ENCODE results near the gene AEBP2. TPM values are rescaled to one million over a fixed set of nuclear protein-coding genes. Genes with fewer than 3 reads are reported as not detected.

Gene AEBP2
- total and polyA plus RNA-seq, 2 donors (not counting 3 experiments of a cell fraction or from before 2014, with no cell fraction given), result 8.8 to 42.2 TPM

DNA sequence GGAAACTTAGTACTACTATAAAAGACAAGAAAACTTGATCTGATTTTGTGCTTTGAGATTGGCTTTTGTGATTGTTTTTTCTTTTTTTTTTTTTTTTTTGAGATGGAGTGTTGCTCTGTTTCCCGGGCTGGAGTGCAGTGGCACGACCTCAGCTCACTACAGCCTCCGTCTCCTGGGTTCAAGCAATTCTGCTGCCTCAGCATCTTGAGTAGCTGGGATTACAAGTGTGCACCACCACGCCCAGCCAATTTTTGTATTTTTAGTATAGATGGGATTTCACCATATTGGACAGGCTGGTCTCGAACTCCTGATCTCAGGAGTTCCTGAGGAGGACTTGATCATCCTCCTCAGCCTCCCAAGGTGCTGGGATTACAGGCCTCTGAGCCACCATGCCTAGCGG, 26.4 kb downstream of the AEBP2 start:
- Histone ChIP-seq H2AFZ (ENCODE audit: low read depth, low read length) (no peak overlapping the region), H3K4me1 (ENCODE audit: control insufficient read depth, extremely low read depth, insufficient read depth, low read length) (peaks cover 4% of the 10 kb centered on the region), H3K9me1 (replicated peaks; ENCODE audit: control insufficient read depth, extremely low read depth, insufficient read depth, low read length) (no peaks in the 10 kb centered on the region), H3K9ac (replicated peaks; ENCODE audit: extremely low read depth, insufficient read depth, low read length) (no peak overlapping the region), H4K20me1 (replicated peaks; ENCODE audit: control insufficient read depth, extremely low read depth, insufficient read depth, low read length) (no peaks in the 10 kb centered on the region), H3K9me3 (replicated peaks; ENCODE audit: control insufficient read depth, insufficient read depth, low read length) (no peaks in the 10 kb centered on the region), H3K79me2 (ENCODE audit: control insufficient read depth, insufficient read depth, low read length) (peaks cover 44% of the 10 kb centered on the region), H3K27me3 (ENCODE audit: control insufficient read depth in 2 of 2, insufficient read depth in 2 of 2, low read length in 2 of 2) (no peaks in the 10 kb centered on the region), H3K36me3 (ENCODE audit: control insufficient read depth in 2 of 2, extremely low read depth in 1 of 2, insufficient read depth in 2 of 2, low read length in 2 of 2) (peaks cover 7 to 9% of the 10 kb centered on the region in 2 experiments), H3K4me3 (replicated peaks in 1 of 3; ENCODE audit: insufficient read depth in 1 of 3, low read depth in 1 of 3, low read length in 3 of 3) (no peak overlapping the region), H3K4me2 (ENCODE audit: insufficient read depth, low read length) (no peak overlapping the region), H3K27ac (ENCODE audit: insufficient read depth, low read depth, low read length) (no peak overlapping the region)
- DNase-seq (ENCODE audit: low read depth, low spot score), result no peak
- intact Hi-C loops (cut with micrococcal nuclease), result no loop called here
- TF ChIP-seq, protein P1, sequence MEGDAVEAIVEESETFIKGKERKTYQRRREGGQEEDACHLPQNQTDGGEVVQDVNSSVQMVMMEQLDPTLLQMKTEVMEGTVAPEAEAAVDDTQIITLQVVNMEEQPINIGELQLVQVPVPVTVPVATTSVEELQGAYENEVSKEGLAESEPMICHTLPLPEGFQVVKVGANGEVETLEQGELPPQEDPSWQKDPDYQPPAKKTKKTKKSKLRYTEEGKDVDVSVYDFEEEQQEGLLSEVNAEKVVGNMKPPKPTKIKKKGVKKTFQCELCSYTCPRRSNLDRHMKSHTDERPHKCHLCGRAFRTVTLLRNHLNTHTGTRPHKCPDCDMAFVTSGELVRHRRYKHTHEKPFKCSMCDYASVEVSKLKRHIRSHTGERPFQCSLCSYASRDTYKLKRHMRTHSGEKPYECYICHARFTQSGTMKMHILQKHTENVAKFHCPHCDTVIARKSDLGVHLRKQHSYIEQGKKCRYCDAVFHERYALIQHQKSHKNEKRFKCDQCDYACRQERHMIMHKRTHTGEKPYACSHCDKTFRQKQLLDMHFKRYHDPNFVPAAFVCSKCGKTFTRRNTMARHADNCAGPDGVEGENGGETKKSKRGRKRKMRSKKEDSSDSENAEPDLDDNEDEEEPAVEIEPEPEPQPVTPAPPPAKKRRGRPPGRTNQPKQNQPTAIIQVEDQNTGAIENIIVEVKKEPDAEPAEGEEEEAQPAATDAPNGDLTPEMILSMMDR (IDR thresholded peaks at IDR 0.05; ENCODE audit: extremely low read depth in 1 of 2, insufficient read depth in 1 of 2, low read depth in 1 of 2, low read length in 2 of 2), result no peak
- TF ChIP-seq FOS (IDR thresholded peaks at IDR 0.05; ENCODE audit: borderline replicate concordance, insufficient read depth, low read length) (no peak), JUN (IDR thresholded peaks at IDR 0.05; ENCODE audit: borderline replicate concordance, insufficient read depth, insufficient read length, low read depth) (no peak), MYC (IDR thresholded peaks at IDR 0.05; ENCODE audit: low read depth, low read length) (no peak), POLR2AphosphoS5 (IDR thresholded peaks at IDR 0.05; ENCODE audit: insufficient read depth, low read depth, low read length) (no peak), GATA2 (IDR thresholded peaks at IDR 0.05; ENCODE audit: insufficient read depth, insufficient read length, low read depth, low read length) (no peak), EZH2 (IDR thresholded peaks at IDR 0.05; ENCODE audit: borderline replicate concordance, low read depth, low read length, severe bottlenecking) (no peak), POLR2A (IDR thresholded peaks at IDR 0.05; ENCODE audit: low read depth, low read length) (no peak)
- TF ChIP-seq, protein P2, sequence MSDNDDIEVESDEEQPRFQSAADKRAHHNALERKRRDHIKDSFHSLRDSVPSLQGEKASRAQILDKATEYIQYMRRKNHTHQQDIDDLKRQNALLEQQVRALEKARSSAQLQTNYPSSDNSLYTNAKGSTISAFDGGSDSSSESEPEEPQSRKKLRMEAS (IDR thresholded peaks at IDR 0.05; ENCODE audit: insufficient read depth, insufficient read length), result no peak
- FAIRE-seq, result no peak
- BruUV-seq (replicated peaks), result no TSS peak
- ChIA-PET POLR2A (no interaction called here), CTCF (no interaction called here)
- dilution Hi-C loops (cut with MboI; ENCODE audit: extremely low pct_ligation_motif_present, low sequenced_read_pairs), result no loop called here

Measured in endothelial cell of umbilical vein (primary cell).